K562 (cell line): ENCODE measurements around the gene ARSK. TPM values are rescaled to one million over a fixed set of nuclear protein-coding genes. Genes with fewer than 3 reads are reported as not detected.

ENCODE experiments used
- C11orf30 ChIP-seq: fragments of 450-650 bp; IDR thresholded peaks from 2 replicates; pipeline ENCODE4 v1.6.1; 2016; ENCODE audit warnings: low read depth, mild to moderate bottlenecking
- CBX5 ChIP-seq: IDR thresholded peaks from 2 replicates; pipeline ENCODE4 v1.6.1; 2014; ENCODE audit warnings: low read depth, borderline replicate concordance
- ELF4 ChIP-seq: fragments of 450-650 bp; formaldehyde crosslinking; IDR thresholded peaks from 2 replicates; pipeline ENCODE4 v1.4.0; 2022; ENCODE audit warnings: missing genetic modification characterization
- FIP1L1 ChIP-seq: fragments of 200-400 bp; formaldehyde crosslinking; IDR thresholded peaks from 2 replicates; pipeline ENCODE4 v1.6.1; 2018; ENCODE audit warnings: mild to moderate bottlenecking, low read depth, low read length; ENCODE audit not compliant: poor library complexity, severe bottlenecking
- FOS ChIP-seq: IDR thresholded peaks from 3 replicates; pipeline ENCODE4 v1.6.1; 2011; ENCODE audit not compliant: insufficient read length; ENCODE audit errors: extremely low read depth
- FOSL1 ChIP-seq: fragments of 200-800 bp; sonication (Bioruptor generic); conservative IDR thresholded peaks from 2 replicates; pipeline ENCODE4 v1.6.1; 2016; ENCODE audit warnings: missing genetic modification characterization, missing compliant biosample characterization
- FUS ChIP-seq: fragments of 200-400 bp; formaldehyde crosslinking; optimal IDR thresholded peaks from 2 replicates; pipeline ENCODE3; 2017; ENCODE audit warnings: low read depth, low read length
- KAT2B ChIP-seq: IDR thresholded peaks from one replicate; pipeline ENCODE4 v1.6.1; 2012; ENCODE audit warnings: low read depth, mild to moderate bottlenecking, control low read depth, inconsistent platforms, low read length, moderate library complexity
- L3MBTL2 ChIP-seq: fragments of 450-650 bp; IDR thresholded peaks from 2 replicates; pipeline ENCODE4 v1.6.1; 2016; ENCODE audit warnings: mild to moderate bottlenecking, moderate library complexity
- MCM2 ChIP-seq: fragments of 450-650 bp; IDR thresholded peaks from 2 replicates; pipeline ENCODE4 v1.6.1; 2017; ENCODE audit warnings: low read depth, mild to moderate bottlenecking
- MYBL2 ChIP-seq, 2 experiments: fragments of 450-650 bp in 1 of 2; sonication (generic) in 1 of 2; formaldehyde crosslinking in 1 of 2; IDR thresholded peaks; 2 replicates each; pipeline versions ENCODE4 v1.6.1 to v1.8.1; 2017 to 2022; ENCODE audit warnings: borderline replicate concordance in 1 of 2, inconsistent platforms in 1 of 2, low read depth in 1 of 2, mild to moderate bottlenecking in 1 of 2, missing genetic modification reagents in 1 of 2, moderate library complexity in 1 of 2
- NBN ChIP-seq: fragments of 450-650 bp; IDR thresholded peaks from 2 replicates; pipeline ENCODE4 v1.6.1; 2016; ENCODE audit warnings: low read depth, mild to moderate bottlenecking
- RBM14 ChIP-seq: fragments of 200-400 bp; formaldehyde crosslinking; IDR thresholded peaks from 2 replicates; pipeline ENCODE4 v1.6.1; 2018; ENCODE audit warnings: low read depth, mild to moderate bottlenecking, low read length, moderate library complexity, borderline replicate concordance; ENCODE audit not compliant: insufficient read depth
- SIN3A ChIP-seq, 2 experiments: fragments of 150-350 bp in 1 of 2; IDR thresholded peaks; 2 replicates each; pipeline ENCODE4 v1.6.1; 2011 to 2016; ENCODE audit warnings: borderline replicate concordance in 2 of 2, low read depth in 2 of 2, low read length in 2 of 2, mild to moderate bottlenecking in 2 of 2, moderate library complexity in 2 of 2; ENCODE audit not compliant: control insufficient read depth in 1 of 2
- SMARCE1 ChIP-seq: fragments of 450-650 bp; IDR thresholded peaks from 2 replicates; pipeline ENCODE4 v1.7.1; 2016; ENCODE audit warnings: mild to moderate bottlenecking
- SRF ChIP-seq, 2 experiments: fragments of 250-450, 450-650 bp in 1 of 2; sonication (Bioruptor Pico) in 1 of 2; sonication (generic) in 1 of 2; formaldehyde crosslinking; IDR thresholded peaks; 2 replicates each; pipeline versions ENCODE4 v1.5.0 to v1.5.1; 2020 to 2022; ENCODE audit warnings: mild to moderate bottlenecking in 1 of 2, missing genetic modification reagents in 1 of 2
- TCF3 ChIP-seq: sonication (generic); formaldehyde crosslinking; IDR thresholded peaks from 2 replicates; pipeline ENCODE4 v1.4.0; 2020; ENCODE audit warnings: mild to moderate bottlenecking, missing genetic modification reagents
- TFAM ChIP-seq: fragments of 250-450 bp; sonication (Bioruptor Pico); conservative IDR thresholded peaks from 2 replicates; pipeline ENCODE4 v1.5.0; 2021; ENCODE audit warnings: mild to moderate bottlenecking, moderate library complexity
- ZBTB7A ChIP-seq: IDR thresholded peaks from 2 replicates; pipeline ENCODE4 v1.6.1; 2011; ENCODE audit warnings: low read depth, mild to moderate bottlenecking, low read length, moderate library complexity, borderline replicate concordance; ENCODE audit not compliant: control insufficient read depth
- ZNF184 ChIP-seq: sonication (generic); formaldehyde crosslinking; IDR thresholded peaks from 2 replicates; pipeline ENCODE4 v1.5.0; 2020; ENCODE audit warnings: missing genetic modification reagents
- ZNF277 ChIP-seq: fragments of 250-450 bp; sonication (Bioruptor Pico); IDR thresholded peaks from 2 replicates; pipeline ENCODE4 v1.8.0; 2022; ENCODE audit warnings: inconsistent platforms, mild to moderate bottlenecking, moderate library complexity, borderline replicate concordance
- polyA plus RNA-seq, 8 experiments: library from polyadenylated mRNA; depleted of rRNA in 4 of 8; stranded (reverse) in 5 of 8; unstranded in 3 of 8; fragments of >200 nt; fragmentation: Nextera tagmentation in 2 of 8; fragmentation: Illumina TruSeq in 1 of 8; extraction: Ambion mirVana in 2 of 8; extraction: Trizol in 1 of 8; gene quantifications; 2 replicates each; pipeline versions ENCODE4 v1.2.1 to v1.2.3, GENCODE V29; 2011 to 2014; ENCODE audit warnings: inconsistent platforms in 1 of 8, missing spikeins in 1 of 8
- total RNA-seq, 7 experiments: library from RNA; depleted of rRNA in 6 of 7; stranded (reverse); fragments of >200 nt in 6 of 7; fragmentation: Illumina TruSeq in 2 of 7; extraction: Trizol in 2 of 7; gene quantifications; 2 replicates each; pipeline versions ENCODE4 v1.2.1 to v1.2.3, GENCODE V29; 2011 to 2021; ENCODE audit warnings: low replicate concordance in 1 of 7
- TF ChIP-seq, protein P1 (sequence below): sonication (generic); formaldehyde crosslinking; IDR thresholded peaks from 2 replicates; pipeline ENCODE4 v1.8.1; 2023; ENCODE audit warnings: mild to moderate bottlenecking, missing genetic modification reagents
- TF ChIP-seq, protein P2 (sequence below): fragments of 450-650 bp; formaldehyde crosslinking; IDR thresholded peaks from 2 replicates; pipeline ENCODE4 v1.4.0; 2020; ENCODE audit warnings: mild to moderate bottlenecking, moderate library complexity

Gene ARSK
- total and polyA plus RNA-seq, 9 of the 15 experiments (the other 6 are each of a cell fraction or from before 2014, with no cell fraction given): 2.7 to 9.4 (median 7.1) TPM

DNA sequence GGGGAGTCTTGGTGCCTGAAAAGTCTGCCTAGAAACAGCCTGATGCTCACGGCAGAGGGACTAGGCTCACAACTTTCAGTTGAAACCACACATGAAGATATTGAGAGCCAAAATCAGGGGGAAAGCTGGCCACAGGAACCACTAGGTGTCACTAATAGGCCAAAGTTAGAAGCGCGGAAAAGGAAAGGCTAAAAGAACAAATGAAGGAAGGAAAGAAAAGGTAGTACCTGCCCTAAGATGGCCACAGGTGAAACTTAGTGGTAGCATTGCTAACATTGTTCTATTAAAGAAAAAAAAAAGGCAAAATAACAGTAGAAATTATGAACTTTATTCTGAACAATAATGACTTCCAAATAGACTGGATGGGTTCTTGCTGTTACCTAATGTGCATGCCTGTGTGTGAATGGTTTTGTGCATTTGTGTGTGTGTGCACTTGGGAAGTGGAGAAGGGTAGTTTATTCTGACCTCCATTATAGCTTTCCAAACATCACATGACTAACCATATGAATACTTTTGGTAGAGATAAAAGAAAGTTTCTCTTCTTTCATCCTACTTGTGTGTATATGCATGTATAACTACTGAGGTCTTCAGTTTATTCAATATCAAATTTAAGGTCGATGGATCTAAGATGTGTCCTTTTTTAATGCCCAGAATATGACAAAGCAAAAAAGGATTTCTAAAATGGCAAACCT lies 89.6 kb downstream of the ARSK start (continued):
- TF ChIP-seq ZNF277 (CRISPR knock-in tag): no peak
- TF ChIP-seq, protein P1, sequence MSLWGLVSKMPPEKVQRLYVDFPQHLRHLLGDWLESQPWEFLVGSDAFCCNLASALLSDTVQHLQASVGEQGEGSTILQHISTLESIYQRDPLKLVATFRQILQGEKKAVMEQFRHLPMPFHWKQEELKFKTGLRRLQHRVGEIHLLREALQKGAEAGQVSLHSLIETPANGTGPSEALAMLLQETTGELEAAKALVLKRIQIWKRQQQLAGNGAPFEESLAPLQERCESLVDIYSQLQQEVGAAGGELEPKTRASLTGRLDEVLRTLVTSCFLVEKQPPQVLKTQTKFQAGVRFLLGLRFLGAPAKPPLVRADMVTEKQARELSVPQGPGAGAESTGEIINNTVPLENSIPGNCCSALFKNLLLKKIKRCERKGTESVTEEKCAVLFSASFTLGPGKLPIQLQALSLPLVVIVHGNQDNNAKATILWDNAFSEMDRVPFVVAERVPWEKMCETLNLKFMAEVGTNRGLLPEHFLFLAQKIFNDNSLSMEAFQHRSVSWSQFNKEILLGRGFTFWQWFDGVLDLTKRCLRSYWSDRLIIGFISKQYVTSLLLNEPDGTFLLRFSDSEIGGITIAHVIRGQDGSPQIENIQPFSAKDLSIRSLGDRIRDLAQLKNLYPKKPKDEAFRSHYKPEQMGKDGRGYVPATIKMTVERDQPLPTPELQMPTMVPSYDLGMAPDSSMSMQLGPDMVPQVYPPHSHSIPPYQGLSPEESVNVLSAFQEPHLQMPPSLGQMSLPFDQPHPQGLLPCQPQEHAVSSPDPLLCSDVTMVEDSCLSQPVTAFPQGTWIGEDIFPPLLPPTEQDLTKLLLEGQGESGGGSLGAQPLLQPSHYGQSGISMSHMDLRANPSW: no peak
- no peak for TF ChIP-seq RBM14
- no peak for TF ChIP-seq ZBTB7A
- no peak for TF ChIP-seq MCM2
- TF ChIP-seq ELF4: no peak
- no peak for TF ChIP-seq SRF (CRISPR knock-in tag; IDR thresholded peaks at IDR 0.05)
- no peak for TF ChIP-seq FOS
- no peak for TF ChIP-seq C11orf30
- no peak for TF ChIP-seq SIN3A (IDR thresholded peaks at IDR 0.05; ENCODE audit: borderline replicate concordance in 2 of 2, control insufficient read depth in 1 of 2, low read depth in 2 of 2, low read length in 2 of 2)
- TF ChIP-seq ZNF184: no peak
- TF ChIP-seq CBX5: no peak
- no peak for TF ChIP-seq TFAM (CRISPR knock-in tag)
- TF ChIP-seq FIP1L1: no peak
- TF ChIP-seq TCF3 (CRISPR knock-in tag): no peak
- TF ChIP-seq SMARCE1: no peak
- TF ChIP-seq FUS: no peak
- TF ChIP-seq, protein P2, sequence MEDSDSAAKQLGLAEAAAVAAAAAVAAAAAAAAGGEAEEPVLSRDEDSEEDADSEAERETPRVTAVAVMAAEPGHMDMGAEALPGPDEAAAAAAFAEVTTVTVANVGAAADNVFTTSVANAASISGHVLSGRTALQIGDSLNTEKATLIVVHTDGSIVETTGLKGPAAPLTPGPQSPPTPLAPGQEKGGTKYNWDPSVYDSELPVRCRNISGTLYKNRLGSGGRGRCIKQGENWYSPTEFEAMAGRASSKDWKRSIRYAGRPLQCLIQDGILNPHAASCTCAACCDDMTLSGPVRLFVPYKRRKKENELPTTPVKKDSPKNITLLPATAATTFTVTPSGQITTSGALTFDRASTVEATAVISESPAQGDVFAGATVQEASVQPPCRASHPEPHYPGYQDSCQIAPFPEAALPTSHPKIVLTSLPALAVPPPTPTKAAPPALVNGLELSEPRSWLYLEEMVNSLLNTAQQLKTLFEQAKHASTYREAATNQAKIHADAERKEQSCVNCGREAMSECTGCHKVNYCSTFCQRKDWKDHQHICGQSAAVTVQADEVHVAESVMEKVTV: peak; percentile 71
- TF ChIP-seq L3MBTL2: no peak
- TF ChIP-seq KAT2B: no peak
- no peak for TF ChIP-seq FOSL1 (tag)
- TF ChIP-seq NBN: 0 out of 2 replicates have a peak, but pooled peaks have one; percentile 73
- TF ChIP-seq MYBL2 (IDR thresholded peaks at IDR 0.05; ENCODE audit: low read depth): no peak
- no peak for TF ChIP-seq MYBL2 (CRISPR knock-in tag; IDR thresholded peaks at IDR 0.05; ENCODE audit: borderline replicate concordance)
